IMR-90 (cell line): ENCODE results near the gene FOXK2. TPM values are rescaled to one million over a fixed set of nuclear protein-coding genes. Genes with fewer than 3 reads are reported as not detected.
A peak's percentile ranks its signal among the peaks of the same experiment; 100 is the strongest.

ENCODE experiments used
- ATAC-seq: fragments of 200-7000 bp; cut with Tn5 transposase; 2 replicates; pipeline ENCODE4 v1.9.1; 2020; ENCODE audit warnings: low read depth, mild to moderate bottlenecking, moderate library complexity
- BruUV-seq: library from RNA; stranded (reverse); fragments of 400-500 nt; replicated peaks from 2 replicates; lab custom pipeline; 2021; lab: Mats Ljungman, UMichigan
- CTCF ChIA-PET: fragments of 300-600 bp; formaldehyde crosslinking; extraction: SDS; loops from one replicate; lab custom pipeline; 2021; ENCODE audit warnings: antibody characterized with exemption; lab: Yijun Ruan, JAX
- POLR2A ChIA-PET: fragments of 300-600 bp; sonication (Branson Sonifier 250); formaldehyde crosslinking; loops from one replicate; lab custom pipeline; 2022; ENCODE audit warnings: antibody characterized with exemption; ENCODE audit not compliant: unreplicated experiment; lab: Charles Lee
- DNase-seq: peaks from one replicate; pipeline ENCODE4 v3.0.0; 2013
- H2AFZ ChIP-seq: replicated peaks from 2 replicates; pipeline ENCODE3; 2013; ENCODE audit warnings: low read length, mild to moderate bottlenecking; ENCODE audit not compliant: poor library complexity
- H2AK5ac ChIP-seq: 2 replicates; pipeline ENCODE4 v1.6.1; 2013; ENCODE audit warnings: low read depth, low read length, inconsistent platforms
- H2AK9ac ChIP-seq: replicated peaks from 2 replicates; pipeline ENCODE3; 2013; ENCODE audit warnings: mild to moderate bottlenecking, low read depth, low read length, moderate library complexity; ENCODE audit not compliant: poor library complexity
- H2BK120ac ChIP-seq: 2 replicates; pipeline ENCODE4 v1.6.1; 2013; ENCODE audit warnings: low read depth, low read length, inconsistent platforms
- H2BK15ac ChIP-seq: 3 replicates; pipeline ENCODE4 v1.6.1; 2013; ENCODE audit warnings: low read depth, low read length, inconsistent platforms
- H2BK20ac ChIP-seq: 2 replicates; pipeline ENCODE4 v1.6.1; 2013; ENCODE audit warnings: low read depth, mild to moderate bottlenecking, inconsistent platforms, low read length, moderate library complexity
- H2BK5ac ChIP-seq: 2 replicates; pipeline ENCODE4 v1.6.1; 2013; ENCODE audit warnings: mild to moderate bottlenecking, low read depth, low read length, inconsistent platforms; ENCODE audit not compliant: poor library complexity, severe bottlenecking
- H3K14ac ChIP-seq: replicated peaks from 2 replicates; pipeline ENCODE4 v1.6.1; 2013; ENCODE audit warnings: low read depth, low read length, inconsistent platforms
- H3K18ac ChIP-seq: 2 replicates; pipeline ENCODE4 v1.6.1; 2013; ENCODE audit warnings: low read depth, low read length, control low read depth
- H3K23ac ChIP-seq: 2 replicates; pipeline ENCODE4 v1.6.1; 2013; ENCODE audit warnings: low read depth, low read length, inconsistent platforms
- H3K27ac ChIP-seq: 2 replicates; pipeline ENCODE4 v1.5.1; 2013; ENCODE audit warnings: mild to moderate bottlenecking, control low read depth, low read length; ENCODE audit not compliant: insufficient read depth
- H3K27me3 ChIP-seq: 2 replicates; pipeline ENCODE4 v1.6.1; 2013; ENCODE audit warnings: low read length; ENCODE audit not compliant: control insufficient read depth, insufficient read depth
- H3K36me3 ChIP-seq: 2 replicates; pipeline ENCODE4 v1.6.1; 2013; ENCODE audit warnings: low read length, mixed read lengths; ENCODE audit not compliant: control insufficient read depth, insufficient read depth
- H3K4ac ChIP-seq: 2 replicates; pipeline ENCODE4 v1.6.1; 2013; ENCODE audit warnings: low read depth, low read length, inconsistent platforms
- H3K4me1 ChIP-seq: 2 replicates; pipeline ENCODE4 v1.6.1; 2013; ENCODE audit warnings: low read length, mixed read lengths; ENCODE audit not compliant: control insufficient read depth, insufficient read depth
- H3K4me2 ChIP-seq: 2 replicates; pipeline ENCODE4 v1.6.1; 2013; ENCODE audit warnings: low read depth, mild to moderate bottlenecking, control low read depth, low read length, moderate library complexity
- H3K4me3 ChIP-seq: 2 replicates; pipeline ENCODE4 v1.5.1; 2013; ENCODE audit warnings: low read depth, mild to moderate bottlenecking, control low read depth, low read length, moderate library complexity; ENCODE audit not compliant: insufficient read depth
- H3K56ac ChIP-seq: 2 replicates; pipeline ENCODE4 v1.6.1; 2013; ENCODE audit warnings: low read length, inconsistent platforms; ENCODE audit not compliant: insufficient read depth; ENCODE audit errors: extremely low read depth
- H3K79me1 ChIP-seq, 2 experiments: 2 replicates each; pipeline ENCODE4 v1.6.1; 2013; ENCODE audit warnings: low read length in 2 of 2, inconsistent platforms in 1 of 2, low read depth in 1 of 2
- H3K9ac ChIP-seq: 2 replicates; pipeline ENCODE4 v1.6.1; 2013; ENCODE audit warnings: low read depth, low read length, control low read depth
- H3K9me1 ChIP-seq: 2 replicates; pipeline ENCODE4 v1.6.1; 2013; ENCODE audit warnings: low read length, inconsistent platforms; ENCODE audit not compliant: insufficient read depth
- H3K9me3 ChIP-seq: 2 replicates; pipeline ENCODE4 v1.6.1; 2013; ENCODE audit warnings: low read length; ENCODE audit not compliant: control insufficient read depth, insufficient read depth
- H4K20me1 ChIP-seq: 2 replicates; pipeline ENCODE4 v1.6.1; 2013; ENCODE audit warnings: low read length, inconsistent platforms; ENCODE audit not compliant: insufficient read depth
- H4K5ac ChIP-seq: 2 replicates; pipeline ENCODE4 v1.6.1; 2013; ENCODE audit warnings: mild to moderate bottlenecking, low read depth, low read length, control low read depth
- H4K8ac ChIP-seq, 2 experiments: 2 replicates each; pipeline ENCODE4 v1.6.1; 2013; ENCODE audit warnings: low read depth in 2 of 2, low read length in 2 of 2, control low read depth in 1 of 2, inconsistent platforms in 1 of 2
- H4K91ac ChIP-seq: 2 replicates; pipeline ENCODE4 v1.6.1; 2013; ENCODE audit warnings: low read depth, low read length, inconsistent platforms; ENCODE audit not compliant: insufficient read depth
- CEBPB ChIP-seq: IDR thresholded peaks from 2 replicates; pipeline ENCODE4 v1.6.1; 2012; ENCODE audit warnings: low read depth, low read length, improper control_type of control experiment
- CHD1 ChIP-seq: IDR thresholded peaks from 2 replicates; pipeline ENCODE4 v1.6.1; 2012; ENCODE audit warnings: low read depth, low read length, improper control_type of control experiment
- CTCF ChIP-seq: conservative IDR thresholded peaks from 2 replicates; pipeline ENCODE4 v1.5.1; 2012; ENCODE audit warnings: mild to moderate bottlenecking, low read depth, low read length, improper control_type of control experiment
- FOS ChIP-seq: fragments of 150-350 bp; IDR thresholded peaks from 2 replicates; pipeline ENCODE4 v1.6.1; 2016; ENCODE audit warnings: low read depth, low read length
- MAFK ChIP-seq: IDR thresholded peaks from 2 replicates; pipeline ENCODE4 v1.6.1; 2012; ENCODE audit warnings: low read depth, low read length, improper control_type of control experiment
- MAZ ChIP-seq: IDR thresholded peaks from 2 replicates; pipeline ENCODE4 v1.6.1; 2012; ENCODE audit warnings: low read depth, mild to moderate bottlenecking, low read length, improper control_type of control experiment, moderate library complexity, borderline replicate concordance
- POLR2A ChIP-seq: IDR thresholded peaks from 2 replicates; pipeline ENCODE4 v1.6.1; 2012; ENCODE audit warnings: mild to moderate bottlenecking, low read depth, low read length
- RAD21 ChIP-seq: IDR thresholded peaks from 2 replicates; pipeline ENCODE4 v1.6.1; 2012; ENCODE audit warnings: low read length, improper control_type of control experiment
- SMC3 ChIP-seq: fragments of 150-350 bp; IDR thresholded peaks from 2 replicates; pipeline ENCODE4 v1.6.1; 2016; ENCODE audit warnings: low read depth, mild to moderate bottlenecking, antibody characterized with exemption, low read length, moderate library complexity
- WGBS, 2 experiments: methylation state at CpG; one replicate each; pipeline versions ENCODE4 v1.1.5 to v1.1.7; 2013; ENCODE audit warnings: missing lambda C conversion rate in 2 of 2; ENCODE audit not compliant: insufficient read length in 1 of 2; ENCODE audit errors: extremely low coverage in 2 of 2; 5-methylcytosine and 5-hydroxymethylcytosine counted together
- dilution Hi-C: fragments of 300-500 bp; cut with HindIII; formaldehyde crosslinking; loops from one replicate; pipeline ENCODE4 v1.14.3; 2018; ENCODE audit warnings: low sequenced_read_pairs; ENCODE audit not compliant: unreplicated experiment
- in situ Hi-C: fragments of 300-500 bp; cut with MboI; formaldehyde crosslinking; loops from 3 replicates; pipeline ENCODE4 v1.14.3; 2019; ENCODE audit warnings: low sequenced_read_pairs, inconsistent platforms, mixed read lengths
- intact Hi-C: fragments of 100-400 bp; cut with micrococcal nuclease; formaldehyde crosslinking; loops from 2 replicates; pipeline ENCODE4 v1.10.0; 2022
- polyA plus RNA-seq, 3 experiments: library from polyadenylated mRNA; depleted of rRNA; stranded (reverse); fragments of >200 nt; gene quantifications; 2 replicates each; pipeline ENCODE4 v1.2.3, GENCODE V29; 2012; ENCODE audit warnings: low replicate concordance in 1 of 3
- total RNA-seq: library from RNA; depleted of rRNA; stranded (reverse); fragments of >200 nt; gene quantifications from 2 replicates; pipeline ENCODE4 v1.2.3, GENCODE V29; 2012

FOXK2 gene
- total and polyA plus RNA-seq, 2 of the 4 experiments (the other 2 are of a cell fraction): 12.5 to 20.0 TPM

GRCh38 chr17:82489117-82489516, 30.4 kb upstream of the FOXK2 start:
- Histone ChIP-seq H2AK9ac (peak overlapping the region; percentile 74), H3K56ac (no peak overlapping the region), H2BK120ac (no peak overlapping the region), H2AK5ac (no peak overlapping the region), H3K27me3 (no peaks in the 10 kb centered on the region), H2BK5ac (no peak overlapping the region), H3K4me1 (peaks cover 10% of the 10 kb centered on the region), H3K36me3 (peaks cover 35% of the 10 kb centered on the region), H3K23ac (no peak overlapping the region), H3K9me3 (no peaks in the 10 kb centered on the region), H3K79me1 (peaks cover 0 to 5% of the 10 kb centered on the region in 2 experiments; a peak in 1 of 4 replicates), H3K9me1 (peaks cover 8% of the 10 kb centered on the region), H3K14ac (no peak overlapping the region), H2AFZ (peak overlapping the region; percentile 37), H3K27ac (no peak overlapping the region), H3K9ac (no peak overlapping the region), H4K5ac (no peak overlapping the region), H2BK15ac (no peak overlapping the region), H3K4ac (no peak overlapping the region), H3K4me3 (no peak overlapping the region), H4K91ac (no peak overlapping the region), H4K8ac (no peak overlapping the region), H3K18ac (no peak overlapping the region), H4K20me1 (peaks cover 9% of the 10 kb centered on the region; the same call in 1 of the 2 replicates), H2BK20ac (no peak overlapping the region), H3K4me2 (no peak overlapping the region)
- TF ChIP-seq POLR2A (no peak), MAFK (no peak), SMC3 (no peak), MAZ (no peak), RAD21 (no peak), CHD1 (no peak), CTCF (no peak), FOS (no peak), CEBPB (no peak)
- no TSS peak for BruUV-seq
- ATAC-seq: peak; percentile 76
- ChIA-PET POLR2A (no interaction called here), CTCF (no interaction called here)
- 15% methylated on average over 1 of the region's 8 CpGs; no CpG with 5 or more reads in 1 of the 2 experiments for WGBS, 2 experiments
- dilution Hi-C loops: no loop called here
- peak; percentile 65 for DNase-seq
- intact Hi-C loops: no loop called here
- in situ Hi-C loops: no loop called here
